ENCODE results near the gene RLF.

GRCh38 chr1:40244138-40244744, 83.1 kb downstream of the RLF start:
- TF ChIP-seq CTCF (IDR thresholded peaks at IDR 0.05 in 4 of 5, conservative IDR thresholded peaks at IDR 0.05 in 1 of 5) (no peak), POLR2A (IDR thresholded peaks at IDR 0.05) (no peak)
